ENCODE measurements around the gene ZNF335.

Gene ZNF335

DNA sequence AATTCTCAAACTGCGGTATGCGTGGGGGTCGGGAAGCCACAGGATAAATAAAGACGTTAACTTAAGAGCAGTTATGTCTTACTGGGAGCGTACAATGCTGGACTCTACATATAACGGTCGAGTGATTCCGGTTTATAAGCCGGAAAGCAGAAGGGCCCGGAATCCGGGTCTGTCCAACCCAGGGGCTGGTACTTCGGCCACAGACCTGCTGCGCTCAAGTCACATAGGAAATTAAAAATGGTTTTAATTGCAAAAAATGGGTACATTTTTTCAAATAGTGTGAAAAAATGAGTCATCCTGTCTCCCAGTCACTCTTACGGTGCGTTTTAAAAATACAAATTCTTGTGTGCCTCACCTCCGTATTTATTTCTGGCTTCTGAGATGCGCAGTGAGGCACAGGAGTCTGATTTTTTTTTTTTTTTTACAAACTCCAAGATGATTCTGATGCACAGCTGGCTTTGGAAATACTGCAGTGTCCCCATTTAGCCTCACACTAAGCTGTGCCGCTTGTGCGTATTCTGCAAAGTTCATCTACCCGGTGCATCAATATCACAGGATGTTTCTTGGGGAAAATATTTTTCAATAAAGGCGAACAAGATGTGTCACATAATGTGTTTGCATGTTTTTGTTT, 36.5 kb downstream of the ZNF335 start:
- H3K9me3 ChIP-seq (ENCODE audit: low read length), result no peaks in the 10 kb centered on the region
- no peaks in the 10 kb centered on the region for H3F3A ChIP-seq (ENCODE audit: insufficient read depth, low read length)
- peaks cover 36% of the 10 kb centered on the region for H3K36me3 ChIP-seq (ENCODE audit: insufficient read depth, low read length)
- H3K4me3 ChIP-seq (ENCODE audit: low read depth, low read length, poor library complexity, severe bottlenecking), result peak overlapping the region; percentile 68
- H2AFZ ChIP-seq (ENCODE audit: low read length), result no peak overlapping the region
- no peaks in the 10 kb centered on the region for H3K27me3 ChIP-seq (ENCODE audit: insufficient read depth, low read length)
- H3K9ac ChIP-seq (ENCODE audit: low read length), result peak overlapping the region; percentile 58
- peak overlapping the region; percentile 80 for H3K4me2 ChIP-seq (ENCODE audit: low read length)
- peaks cover 14% of the 10 kb centered on the region for H3K4me1 ChIP-seq (ENCODE audit: insufficient read depth, low read length, severe bottlenecking)
- no peak overlapping the region for H3K27ac ChIP-seq (ENCODE audit: low read depth, low read length, poor library complexity, severe bottlenecking)
- peaks cover 7% of the 10 kb centered on the region for H3K79me2 ChIP-seq (ENCODE audit: insufficient read depth, low read length)
- H3K9me2 ChIP-seq (ENCODE audit: low read depth, low read length), result no peaks in the 10 kb centered on the region
- no peaks in the 10 kb centered on the region for H4K20me1 ChIP-seq (ENCODE audit: insufficient read depth, low read length)
- TF ChIP-seq EZH2 (IDR thresholded peaks at IDR 0.05; ENCODE audit: borderline replicate concordance, low read length), result no peak
- TF ChIP-seq, protein P1, sequence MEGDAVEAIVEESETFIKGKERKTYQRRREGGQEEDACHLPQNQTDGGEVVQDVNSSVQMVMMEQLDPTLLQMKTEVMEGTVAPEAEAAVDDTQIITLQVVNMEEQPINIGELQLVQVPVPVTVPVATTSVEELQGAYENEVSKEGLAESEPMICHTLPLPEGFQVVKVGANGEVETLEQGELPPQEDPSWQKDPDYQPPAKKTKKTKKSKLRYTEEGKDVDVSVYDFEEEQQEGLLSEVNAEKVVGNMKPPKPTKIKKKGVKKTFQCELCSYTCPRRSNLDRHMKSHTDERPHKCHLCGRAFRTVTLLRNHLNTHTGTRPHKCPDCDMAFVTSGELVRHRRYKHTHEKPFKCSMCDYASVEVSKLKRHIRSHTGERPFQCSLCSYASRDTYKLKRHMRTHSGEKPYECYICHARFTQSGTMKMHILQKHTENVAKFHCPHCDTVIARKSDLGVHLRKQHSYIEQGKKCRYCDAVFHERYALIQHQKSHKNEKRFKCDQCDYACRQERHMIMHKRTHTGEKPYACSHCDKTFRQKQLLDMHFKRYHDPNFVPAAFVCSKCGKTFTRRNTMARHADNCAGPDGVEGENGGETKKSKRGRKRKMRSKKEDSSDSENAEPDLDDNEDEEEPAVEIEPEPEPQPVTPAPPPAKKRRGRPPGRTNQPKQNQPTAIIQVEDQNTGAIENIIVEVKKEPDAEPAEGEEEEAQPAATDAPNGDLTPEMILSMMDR (IDR thresholded peaks at IDR 0.05; ENCODE audit: low read length), result no peak

DNA sequence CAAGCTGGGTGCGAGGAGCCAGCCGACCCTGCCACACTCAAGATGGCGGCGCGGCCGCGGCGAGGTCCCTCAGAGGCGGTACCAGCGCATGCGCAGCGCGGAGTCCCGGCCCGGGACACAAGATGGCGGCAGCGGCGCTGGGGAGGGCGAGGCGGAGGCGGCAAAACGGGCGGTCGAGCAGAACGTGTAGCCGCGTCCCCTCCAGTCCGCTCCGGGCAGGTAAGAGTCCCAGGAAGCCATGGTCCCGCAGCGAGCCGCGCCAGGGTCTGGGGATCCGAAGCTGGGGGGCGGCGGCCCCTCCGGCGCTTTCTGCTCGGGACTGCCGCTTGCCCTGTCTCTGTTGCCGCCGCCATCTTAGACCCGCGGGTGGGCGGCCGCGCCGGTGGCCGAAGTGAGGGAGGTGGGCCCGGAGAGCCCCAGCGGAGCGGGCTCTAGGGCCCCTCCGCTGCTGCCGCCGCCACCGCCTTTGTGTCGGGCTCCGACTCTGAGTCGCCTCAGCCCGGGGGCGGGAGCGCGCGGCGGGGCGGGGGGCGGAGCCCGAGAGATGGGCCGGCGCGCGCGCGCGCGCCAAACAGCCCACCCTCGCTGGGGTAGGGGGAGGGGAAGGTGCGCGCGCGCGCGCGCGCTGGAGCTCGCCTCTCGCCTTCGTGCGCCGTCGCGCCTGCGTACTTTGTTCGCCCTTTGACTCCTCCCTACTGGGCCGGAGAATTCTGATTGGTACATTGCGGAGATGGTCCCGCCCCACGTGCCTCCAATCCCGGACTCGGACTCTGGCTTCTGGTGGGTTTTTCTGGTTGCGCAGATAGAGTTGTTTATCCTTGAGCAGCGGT, 37.2 kb downstream of the ZNF335 start, which contains the start of gene PCIF1:
TSS of gene PCIF1 (plus strand) at position 98 of the 830 bp plus-strand sequence. CDS start 4,317 bp downstream, outside the sequence.
- H3K9me3 ChIP-seq (ENCODE audit: low read length), result no peaks in the 10 kb centered on the region
- peaks cover 7% of the 10 kb centered on the region for H3K79me2 ChIP-seq (ENCODE audit: insufficient read depth, low read length)
- H3K4me2 ChIP-seq (ENCODE audit: low read length), result peak within 1 kb of the TSS; percentile 80
- peak within 1 kb of the TSS; percentile 67 for H3K27ac ChIP-seq (ENCODE audit: low read depth, low read length, poor library complexity, severe bottlenecking)
- H4K20me1 ChIP-seq (ENCODE audit: insufficient read depth, low read length), result no peaks in the 10 kb centered on the region
- no peaks in the 10 kb centered on the region for H3K9me2 ChIP-seq (ENCODE audit: low read depth, low read length)
- H3K36me3 ChIP-seq (ENCODE audit: insufficient read depth, low read length), result peaks cover 29% of the 10 kb centered on the region
- H3K9ac ChIP-seq (ENCODE audit: low read length), result peak within 1 kb of the TSS; percentile 93
- peak within 1 kb of the TSS; percentile 68 for H3K4me3 ChIP-seq (ENCODE audit: low read depth, low read length, poor library complexity, severe bottlenecking)
- peaks cover 14% of the 10 kb centered on the region for H3K4me1 ChIP-seq (ENCODE audit: insufficient read depth, low read length, severe bottlenecking)
- no peaks in the 10 kb centered on the region for H3F3A ChIP-seq (ENCODE audit: insufficient read depth, low read length)
- no peaks in the 10 kb centered on the region for H3K27me3 ChIP-seq (ENCODE audit: insufficient read depth, low read length)
- H2AFZ ChIP-seq (ENCODE audit: low read length), result no peak within 1 kb of the TSS
- no peak for TF ChIP-seq EZH2 (IDR thresholded peaks at IDR 0.05; ENCODE audit: borderline replicate concordance, low read length)
- TF ChIP-seq, protein P1 (IDR thresholded peaks at IDR 0.05; ENCODE audit: low read length), result no peak

DNA sequence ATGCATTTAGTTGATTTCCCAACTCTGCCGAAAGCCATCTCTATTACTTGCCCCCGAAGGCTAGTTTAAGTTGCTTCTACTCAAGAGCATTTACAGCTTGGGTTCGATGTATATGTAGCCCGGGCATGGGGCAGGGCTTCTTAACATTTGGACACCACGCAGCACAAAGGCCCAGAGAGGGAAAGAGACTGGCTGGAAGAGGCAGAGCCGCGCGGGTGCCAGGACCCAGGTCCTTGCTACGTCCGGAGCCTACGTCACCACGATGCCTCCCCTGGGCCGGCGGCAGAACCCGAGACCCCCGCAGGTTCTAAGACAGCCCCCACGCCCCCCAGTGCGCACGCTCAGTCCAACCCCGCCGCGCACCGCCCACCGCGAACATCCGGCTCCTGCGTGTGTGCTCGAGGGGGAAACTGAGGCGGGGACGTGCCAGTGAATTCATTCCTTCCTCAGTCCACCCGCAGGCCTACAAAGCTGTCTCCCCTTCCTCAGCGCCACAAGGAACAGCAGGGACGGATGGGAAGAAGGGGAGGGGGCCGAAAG, 37.9 kb downstream of the ZNF335 start:
- H3K36me3 ChIP-seq (ENCODE audit: insufficient read depth, low read length), result peaks cover 22% of the 10 kb centered on the region
- H3K9ac ChIP-seq (ENCODE audit: low read length), result peak overlapping the region; percentile 93
- no peaks in the 10 kb centered on the region for H3K9me3 ChIP-seq (ENCODE audit: low read length)
- no peak overlapping the region for H2AFZ ChIP-seq (ENCODE audit: low read length)
- H3K9me2 ChIP-seq (ENCODE audit: low read depth, low read length), result no peaks in the 10 kb centered on the region
- peak overlapping the region; percentile 68 for H3K4me3 ChIP-seq (ENCODE audit: low read depth, low read length, poor library complexity, severe bottlenecking)
- peak overlapping the region; percentile 67 for H3K27ac ChIP-seq (ENCODE audit: low read depth, low read length, poor library complexity, severe bottlenecking)
- no peaks in the 10 kb centered on the region for H3F3A ChIP-seq (ENCODE audit: insufficient read depth, low read length)
- TF ChIP-seq, protein P1 (IDR thresholded peaks at IDR 0.05; ENCODE audit: low read length), result no peak
- no peak for TF ChIP-seq EZH2 (IDR thresholded peaks at IDR 0.05; ENCODE audit: borderline replicate concordance, low read length)
- H4K20me1 ChIP-seq (ENCODE audit: insufficient read depth, low read length), result no peaks in the 10 kb centered on the region
- peaks cover 7% of the 10 kb centered on the region for H3K79me2 ChIP-seq (ENCODE audit: insufficient read depth, low read length)
- H3K4me2 ChIP-seq (ENCODE audit: low read length), result peak overlapping the region; percentile 74
- no peaks in the 10 kb centered on the region for H3K27me3 ChIP-seq (ENCODE audit: insufficient read depth, low read length)
- peaks cover 14% of the 10 kb centered on the region for H3K4me1 ChIP-seq (ENCODE audit: insufficient read depth, low read length, severe bottlenecking)

All from OCI-LY1 (cell line).